Measurements from ENCODE around the gene SEC62.
"Not testable (repeated sequence)": the region's sequence is repeated elsewhere in the genome, so short reads cannot be mapped to it uniquely, and the experiment has no call there.

The SEC62 gene

GRCh38 chr3:170019306-170019705 lies 52.7 kb downstream of the SEC62 start:
- not testable (repeated sequence) for DNase-seq

- no peak for DNase-seq
These were observed 54.5 kb downstream of the SEC62 start for GRCh38 chr3:170021083-170021482.

GRCh38 chr3:170022336-170022735 lies 55.7 kb downstream of the SEC62 start:
- no peak for DNase-seq

GRCh38 chr3:170023165-170023564 lies 56.6 kb downstream of the SEC62 start:
- DNase-seq, result no peak

GRCh38 chr3:170024581-170024980 lies 58.0 kb downstream of the SEC62 start:
- no peak for DNase-seq

- DNase-seq, result no peak
These were observed 60.9 kb downstream of the SEC62 start for GRCh38 chr3:170027233-170028102.

GRCh38 chr3:170033489-170033888 lies 66.9 kb downstream of the SEC62 start:
- DNase-seq, result peak; percentile 18

GRCh38 chr3:170037463-170038433 lies 71.1 kb downstream of the SEC62 start, which contains the start of gene GPR160:
Gene GPR160, plus strand, starts transcription at chr3:170037995. Its CDS starts 45,978 bp downstream, at chr3:170083973.
- DNase-seq, result peak; percentile 84

- DNase-seq, result no peak
These were observed 72.0 kb downstream of the SEC62 start for GRCh38 chr3:170038434-170039110.

- DNase-seq, result no peak
These were observed 73.8 kb downstream of the SEC62 start for GRCh38 chr3:170040418-170040817.

GRCh38 chr3:170043506-170043905 lies 76.9 kb downstream of the SEC62 start:
- no peak for DNase-seq

GRCh38 chr3:170044271-170044670 lies 77.7 kb downstream of the SEC62 start:
- DNase-seq, result no peak

GRCh38 chr3:170044795-170045244 lies 78.2 kb downstream of the SEC62 start:
- peak; percentile 10 for DNase-seq

- no peak for DNase-seq
These were observed 79.9 kb downstream of the SEC62 start for GRCh38 chr3:170046269-170047132.

GRCh38 chr3:170047133-170047404 lies 80.5 kb downstream of the SEC62 start:
- DNase-seq, result no peak

Data from hematopoietic multipotent progenitor cell treated with erythropoietin and hydrocortisone succinate and interleukin-3 and kit ligand, for 8 days (in vitro differentiated cells).